ENCODE results near the gene ATP2B3.

ATP2B3 gene

DNA sequence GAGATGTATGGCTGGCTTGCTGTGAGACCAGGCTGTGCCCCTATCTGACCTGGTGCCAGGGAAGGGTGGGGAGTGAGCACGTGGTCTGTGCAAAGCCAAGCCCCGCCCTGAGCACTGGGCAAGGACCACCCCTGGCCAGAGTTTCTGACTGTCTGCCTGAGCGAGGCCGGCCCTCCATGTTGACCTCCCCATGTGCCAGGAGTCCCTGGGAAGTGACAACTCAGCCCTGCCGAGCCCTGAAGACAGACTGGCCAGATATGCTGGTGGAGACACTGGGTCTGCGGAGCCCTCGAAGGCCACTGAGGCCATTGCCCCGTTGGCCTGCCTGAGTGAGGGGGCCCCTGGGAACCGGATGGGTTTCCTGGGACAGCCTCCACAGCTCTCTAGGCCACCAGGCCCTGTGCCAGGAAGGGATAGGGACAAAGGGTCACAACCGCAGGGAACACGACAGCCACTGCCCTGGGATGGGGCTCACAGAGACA lies 29.8 kb upstream of the ATP2B3 start:
- DNase-seq (ENCODE audit: low read depth), result no peak
- TF ChIP-seq, protein P1, sequence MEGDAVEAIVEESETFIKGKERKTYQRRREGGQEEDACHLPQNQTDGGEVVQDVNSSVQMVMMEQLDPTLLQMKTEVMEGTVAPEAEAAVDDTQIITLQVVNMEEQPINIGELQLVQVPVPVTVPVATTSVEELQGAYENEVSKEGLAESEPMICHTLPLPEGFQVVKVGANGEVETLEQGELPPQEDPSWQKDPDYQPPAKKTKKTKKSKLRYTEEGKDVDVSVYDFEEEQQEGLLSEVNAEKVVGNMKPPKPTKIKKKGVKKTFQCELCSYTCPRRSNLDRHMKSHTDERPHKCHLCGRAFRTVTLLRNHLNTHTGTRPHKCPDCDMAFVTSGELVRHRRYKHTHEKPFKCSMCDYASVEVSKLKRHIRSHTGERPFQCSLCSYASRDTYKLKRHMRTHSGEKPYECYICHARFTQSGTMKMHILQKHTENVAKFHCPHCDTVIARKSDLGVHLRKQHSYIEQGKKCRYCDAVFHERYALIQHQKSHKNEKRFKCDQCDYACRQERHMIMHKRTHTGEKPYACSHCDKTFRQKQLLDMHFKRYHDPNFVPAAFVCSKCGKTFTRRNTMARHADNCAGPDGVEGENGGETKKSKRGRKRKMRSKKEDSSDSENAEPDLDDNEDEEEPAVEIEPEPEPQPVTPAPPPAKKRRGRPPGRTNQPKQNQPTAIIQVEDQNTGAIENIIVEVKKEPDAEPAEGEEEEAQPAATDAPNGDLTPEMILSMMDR (IDR thresholded peaks at IDR 0.05; ENCODE audit: control insufficient read depth, extremely low read depth, insufficient read depth), result no peak
- H3K4me3 ChIP-seq (ENCODE audit: low read depth, low read length), result no peak overlapping the region

DNA sequence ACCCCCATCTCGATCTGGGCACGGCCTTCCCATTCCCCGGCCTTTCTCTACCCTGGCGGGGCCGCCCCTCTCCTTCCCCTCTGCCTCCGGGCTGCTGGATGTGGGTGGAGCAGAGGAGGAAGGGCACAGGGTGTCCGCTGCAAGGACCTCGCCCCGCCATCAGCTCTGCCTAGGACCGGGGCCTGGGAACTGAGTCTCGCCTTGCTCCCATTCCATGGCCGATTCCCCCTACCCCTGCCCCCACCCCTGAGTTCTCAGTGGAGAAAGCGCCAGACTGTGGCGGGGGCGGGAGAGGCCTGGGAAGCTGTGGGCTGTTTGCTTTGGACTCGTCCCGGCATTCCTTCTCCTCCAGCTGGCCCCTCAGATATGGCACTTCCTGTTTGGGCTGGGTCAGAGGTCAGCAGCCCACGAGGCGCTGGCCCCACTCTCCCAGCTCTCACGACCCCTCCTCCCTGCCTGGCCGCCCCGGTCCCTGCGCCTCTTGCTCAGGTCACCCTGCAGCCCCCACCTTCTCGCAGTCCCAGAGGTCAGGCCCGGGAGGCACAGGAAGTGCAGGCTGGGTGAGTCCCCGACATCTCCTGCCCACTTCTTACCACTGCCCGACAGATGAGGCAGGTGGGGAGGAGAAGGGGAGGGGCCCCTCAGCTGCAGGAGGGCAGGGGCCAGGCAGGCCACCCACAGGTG lies 29.1 kb upstream of the ATP2B3 start:
- H3K4me3 ChIP-seq (ENCODE audit: low read depth, low read length), result no peak overlapping the region
- TF ChIP-seq, protein P1 (IDR thresholded peaks at IDR 0.05; ENCODE audit: control insufficient read depth, extremely low read depth, insufficient read depth), result no peak
- no peak for DNase-seq (ENCODE audit: low read depth)

GRCh38 chrX:153490217-153490930 lies 27.1 kb upstream of the ATP2B3 start:
- no peak for DNase-seq (ENCODE audit: low read depth)
- H3K4me3 ChIP-seq (ENCODE audit: low read depth, low read length), result no peak overlapping the region
- TF ChIP-seq, protein P1 (IDR thresholded peaks at IDR 0.05; ENCODE audit: control insufficient read depth, extremely low read depth, insufficient read depth), result no peak

- no peak overlapping the region for H3K4me3 ChIP-seq (ENCODE audit: low read depth, low read length)
- DNase-seq (ENCODE audit: low read depth), result no peak
These were observed 26.0 kb upstream of the ATP2B3 start for GRCh38 chrX:153491351-153491914.

GRCh38 chrX:153491918-153492317 lies 25.5 kb upstream of the ATP2B3 start:
- H3K4me3 ChIP-seq (ENCODE audit: low read depth, low read length), result no peak overlapping the region
- TF ChIP-seq, protein P1 (IDR thresholded peaks at IDR 0.05; ENCODE audit: control insufficient read depth, extremely low read depth, insufficient read depth), result no peak
- no peak for DNase-seq (ENCODE audit: low read depth)

More at GRCh38 chrX:153491351-153491914, 26.0 kb upstream of the ATP2B3 start:
- TF ChIP-seq, protein P1 (IDR thresholded peaks at IDR 0.05; ENCODE audit: control insufficient read depth, extremely low read depth, insufficient read depth), result no peak

DNA sequence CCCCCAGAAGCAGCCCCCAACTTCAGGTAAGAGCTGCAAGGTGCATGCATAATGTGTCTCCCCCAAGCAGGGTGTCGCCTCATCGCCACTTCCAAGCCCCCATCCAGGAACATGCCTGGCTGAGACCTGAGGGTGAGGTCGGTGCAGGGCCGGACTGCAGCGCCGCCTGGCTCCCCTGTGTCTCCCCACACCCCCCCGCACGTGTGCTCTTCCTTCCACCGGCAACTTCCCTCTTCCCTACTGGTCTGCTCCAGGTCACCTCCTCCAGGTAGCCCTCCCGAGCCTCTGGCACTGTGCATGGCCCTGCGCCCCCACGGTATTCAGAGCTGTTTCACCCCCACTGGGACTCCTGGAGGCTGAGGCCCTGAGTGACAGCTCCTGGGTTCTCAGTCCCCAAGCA lies 24.9 kb upstream of the ATP2B3 start:
- DNase-seq (ENCODE audit: low read depth), result no peak
- H3K4me3 ChIP-seq (ENCODE audit: low read depth, low read length), result no peak overlapping the region
- TF ChIP-seq, protein P1 (IDR thresholded peaks at IDR 0.05; ENCODE audit: control insufficient read depth, extremely low read depth, insufficient read depth), result no peak
